ENCODE measurements around the gene VWCE. TPM values are rescaled to one million over a fixed set of nuclear protein-coding genes. Genes with fewer than 3 reads are reported as not detected.

Gene VWCE
- total and polyA plus RNA-seq, 11 donors = 0.17 to 1.7 (median 0.66) TPM; not detected in 1

DNA sequence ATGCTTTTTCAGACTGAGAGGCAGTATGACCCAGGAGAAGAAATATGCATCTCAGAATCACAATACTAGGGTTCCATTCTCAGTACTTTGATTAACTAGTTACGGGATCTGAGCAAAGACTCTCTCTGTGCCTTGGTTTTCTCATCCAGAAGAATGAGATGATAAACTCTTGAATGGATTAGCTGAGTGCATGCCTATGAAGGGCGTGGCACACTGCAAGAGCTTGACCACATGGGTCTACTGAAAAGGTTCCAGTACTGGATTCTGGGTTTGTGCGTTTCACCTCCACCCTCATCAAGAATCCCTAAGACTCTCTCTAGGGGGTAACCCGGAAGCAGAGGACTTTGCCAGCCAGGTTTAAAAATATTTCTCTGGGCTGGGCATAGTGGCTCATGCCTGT is 28.5 kb downstream of the VWCE start:
- intact Hi-C loops (cut with DNase I) = no loop called here
- DNase-seq = no peak
- Histone ChIP-seq H3K4me1 (no peaks in the 10 kb centered on the region), H3K4me3 (no peak overlapping the region), H3K9me3 (no peaks in the 10 kb centered on the region), H3K27me3 (no peaks in the 10 kb centered on the region), H3K36me3 (no peaks in the 10 kb centered on the region), H3K27ac (no peak overlapping the region)
- TF ChIP-seq POLR2A (IDR thresholded peaks at IDR 0.05) = no peak
- TF ChIP-seq, protein P1, sequence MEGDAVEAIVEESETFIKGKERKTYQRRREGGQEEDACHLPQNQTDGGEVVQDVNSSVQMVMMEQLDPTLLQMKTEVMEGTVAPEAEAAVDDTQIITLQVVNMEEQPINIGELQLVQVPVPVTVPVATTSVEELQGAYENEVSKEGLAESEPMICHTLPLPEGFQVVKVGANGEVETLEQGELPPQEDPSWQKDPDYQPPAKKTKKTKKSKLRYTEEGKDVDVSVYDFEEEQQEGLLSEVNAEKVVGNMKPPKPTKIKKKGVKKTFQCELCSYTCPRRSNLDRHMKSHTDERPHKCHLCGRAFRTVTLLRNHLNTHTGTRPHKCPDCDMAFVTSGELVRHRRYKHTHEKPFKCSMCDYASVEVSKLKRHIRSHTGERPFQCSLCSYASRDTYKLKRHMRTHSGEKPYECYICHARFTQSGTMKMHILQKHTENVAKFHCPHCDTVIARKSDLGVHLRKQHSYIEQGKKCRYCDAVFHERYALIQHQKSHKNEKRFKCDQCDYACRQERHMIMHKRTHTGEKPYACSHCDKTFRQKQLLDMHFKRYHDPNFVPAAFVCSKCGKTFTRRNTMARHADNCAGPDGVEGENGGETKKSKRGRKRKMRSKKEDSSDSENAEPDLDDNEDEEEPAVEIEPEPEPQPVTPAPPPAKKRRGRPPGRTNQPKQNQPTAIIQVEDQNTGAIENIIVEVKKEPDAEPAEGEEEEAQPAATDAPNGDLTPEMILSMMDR (IDR thresholded peaks at IDR 0.05) = no peak
- WGBS, 4 donors = 84 to 86% (median 86%) methylated on average over 4 of the region's 4 CpGs
- no peak for ATAC-seq

GRCh38 chr11:61265357-61265756 is 29.8 kb downstream of the VWCE start:
- TF ChIP-seq, protein P1 (IDR thresholded peaks at IDR 0.05) = no peak
- no peak for TF ChIP-seq POLR2A (IDR thresholded peaks at IDR 0.05)

GRCh38 chr11:61264795-61265194 is 30.3 kb downstream of the VWCE start:
- no peak for DNase-seq
- Histone ChIP-seq H3K4me1 (no peaks in the 10 kb centered on the region), H3K27me3 (no peaks in the 10 kb centered on the region), H3K36me3 (no peaks in the 10 kb centered on the region), H3K27ac (no peak overlapping the region), H3K9me3 (no peaks in the 10 kb centered on the region), H3K4me3 (no peak overlapping the region)
- no peak for ATAC-seq
- WGBS, 4 donors = 93 to 95% (median 93%) methylated on average over 8 to 14 of the region's 14 CpGs
- TF ChIP-seq, protein P1 (IDR thresholded peaks at IDR 0.05) = no peak
- no peak for TF ChIP-seq POLR2A (IDR thresholded peaks at IDR 0.05)
- intact Hi-C loops (cut with DNase I) = no loop called here

More at GRCh38 chr11:61265357-61265756, 29.8 kb downstream of the VWCE start:
- H3K27ac ChIP-seq = no peak overlapping the region
- ATAC-seq = no peak
- intact Hi-C loops (cut with DNase I) = no loop called here
- no peak overlapping the region for H3K4me3 ChIP-seq
- no peaks in the 10 kb centered on the region for H3K27me3 ChIP-seq
- no peaks in the 10 kb centered on the region for H3K36me3 ChIP-seq
- DNase-seq = no peak
- H3K4me1 ChIP-seq = no peaks in the 10 kb centered on the region
- no peaks in the 10 kb centered on the region for H3K9me3 ChIP-seq
- WGBS, 4 donors = 90 to 92% (median 91%) methylated on average over 14 of the region's 14 CpGs

GRCh38 chr11:61264371-61264770 is 30.7 kb downstream of the VWCE start:
- Histone ChIP-seq H3K27ac (no peak overlapping the region), H3K27me3 (no peaks in the 10 kb centered on the region), H3K4me1 (no peaks in the 10 kb centered on the region), H3K9me3 (no peaks in the 10 kb centered on the region), H3K4me3 (no peak overlapping the region), H3K36me3 (no peaks in the 10 kb centered on the region)
- TF ChIP-seq POLR2A (IDR thresholded peaks at IDR 0.05) = no peak
- TF ChIP-seq, protein P1 (IDR thresholded peaks at IDR 0.05) = no peak
- ATAC-seq (no peak), DNase-seq (no peak)
- intact Hi-C loops (cut with DNase I) = no loop called here
- 88 to 94% (median 90%) methylated on average over 6 of the region's 6 CpGs for WGBS, 4 donors

Data from heart left ventricle (tissue), 16 donors.